K562 (cell line): ENCODE results near the gene OR11L1. TPM values are rescaled to one million over a fixed set of nuclear protein-coding genes. Genes with fewer than 3 reads are reported as not detected.

ENCODE experiments used
- ATAC-seq: fragments of 200-7000 bp; cut with Tn5 transposase; 3 replicates; pipeline ENCODE4 v1.9.1; 2020; ENCODE audit warnings: moderate library complexity
- BruUV-seq: library from RNA; stranded (reverse); fragments of 400-500 nt; replicated peaks from 2 replicates; lab custom pipeline; 2021; lab: Mats Ljungman, UMichigan
- CTCF ChIA-PET: fragments of 300-600 bp; formaldehyde crosslinking; extraction: SDS; loops from one replicate; lab custom pipeline; 2021; ENCODE audit warnings: low intra/inter-chr PET ratio; lab: Yijun Ruan, JAX
- POLR2A ChIA-PET: fragments of 300-600, 350-650 bp; sonication (Branson Sonifier 250); formaldehyde crosslinking; extraction: SDS; loops from one replicate; lab custom pipeline; 2021; ENCODE audit warnings: antibody characterized with exemption, inconsistent platforms; lab: Yijun Ruan, JAX
- DNase-seq, 4 experiments: peaks; one replicate each; pipeline versions ENCODE4 v3.0.0 to v3.0.0-alpha.2; 2011 to 2018; ENCODE audit warnings: low spot score in 3 of 4, mixed read lengths in 3 of 4; ENCODE audit errors: extremely low read depth in 1 of 4
- FAIRE-seq: peaks from 2 replicates; lab custom pipeline; 2011; peaks lifted over from hg19 to GRCh38; lab: Jason Lieb, UNC
- H2AFZ ChIP-seq: 2 replicates; pipeline ENCODE4 v1.6.0; 2011; ENCODE audit warnings: low read depth, low read length, control low read depth, inconsistent platforms
- H3K27ac ChIP-seq: fragments of 200-600 bp; 3 replicates; pipeline ENCODE4 v1.8.0; 2011; ENCODE audit warnings: low read depth, mild to moderate bottlenecking, control low read depth, inconsistent platforms, low read length, moderate library complexity, mixed read lengths; ENCODE audit errors: extremely low read depth
- H3K27me3 ChIP-seq, 2 experiments: fragments of 300-600 bp in 1 of 2; 2 replicates in 1 of 2; 3 replicates in 1 of 2; pipeline versions ENCODE4 v1.6.0 to v1.8.0; 2011; ENCODE audit warnings: inconsistent platforms in 2 of 2, low read length in 2 of 2, mild to moderate bottlenecking in 1 of 2, mixed read lengths in 1 of 2, moderate library complexity in 1 of 2; ENCODE audit not compliant: control insufficient read depth in 2 of 2, insufficient read depth in 2 of 2
- H3K36me3 ChIP-seq: fragments of 300-600 bp; 3 replicates; pipeline ENCODE4 v1.8.0; 2011; ENCODE audit warnings: mild to moderate bottlenecking, low read length, inconsistent platforms; ENCODE audit not compliant: control insufficient read depth, insufficient read depth
- H3K4me1 ChIP-seq, 2 experiments: fragments of 200-600 bp in 1 of 2; replicated peaks in 1 of 2; 2 replicates in 1 of 2; 3 replicates in 1 of 2; pipeline versions ENCODE4 v1.5.1 to v1.8.0; 2011; ENCODE audit warnings: inconsistent platforms in 2 of 2, low read length in 2 of 2, mild to moderate bottlenecking in 1 of 2, mixed read lengths in 1 of 2, moderate library complexity in 1 of 2; ENCODE audit not compliant: control insufficient read depth in 2 of 2, insufficient read depth in 2 of 2
- H3K4me2 ChIP-seq: 2 replicates; pipeline ENCODE4 v1.6.1; 2011; ENCODE audit warnings: low read length, control low read depth, inconsistent platforms, mixed read lengths; ENCODE audit not compliant: insufficient read depth
- H3K4me3 ChIP-seq: fragments of 200-600 bp; sonication (generic), shearing (Covaris generic); 2 replicates; pipeline ENCODE4 v1.5.1; 2016; ENCODE audit warnings: control low read depth, inconsistent platforms
- H3K79me2 ChIP-seq: fragments of 200-600 bp; 3 replicates; pipeline ENCODE4 v1.8.0; 2011; ENCODE audit warnings: low read length, inconsistent platforms; ENCODE audit not compliant: control insufficient read depth, insufficient read depth
- H3K9ac ChIP-seq, 2 experiments: 2 replicates each; pipeline versions ENCODE4 v1.6.0 to v1.6.1; 2011; ENCODE audit warnings: low read depth in 2 of 2, low read length in 2 of 2, control low read depth in 1 of 2, inconsistent platforms in 1 of 2, mild to moderate bottlenecking in 1 of 2, mixed read lengths in 1 of 2; ENCODE audit not compliant: insufficient read depth in 1 of 2
- H3K9me1 ChIP-seq: one replicate; pipeline ENCODE4 v1.6.0; 2011; ENCODE audit warnings: inconsistent platforms, mild to moderate bottlenecking, low read length, moderate library complexity; ENCODE audit not compliant: control insufficient read depth, insufficient read depth
- H3K9me3 ChIP-seq: replicated peaks from 2 replicates; pipeline ENCODE4 v1.5.1; 2011; ENCODE audit warnings: low read depth, low read length, inconsistent platforms; ENCODE audit not compliant: control insufficient read depth, insufficient read depth
- H4K20me1 ChIP-seq: replicated peaks from 2 replicates; pipeline ENCODE4 v1.6.1; 2011; ENCODE audit warnings: low read length, inconsistent platforms, mixed read lengths; ENCODE audit not compliant: control insufficient read depth, insufficient read depth
- DNMT1 ChIP-seq: fragments of 450-650 bp; IDR thresholded peaks from 2 replicates; pipeline ENCODE4 v1.6.1; 2016; ENCODE audit warnings: antibody characterized with exemption, mild to moderate bottlenecking
- HNRNPH1 ChIP-seq: fragments of 200-400 bp; formaldehyde crosslinking; optimal IDR thresholded peaks from 2 replicates; pipeline ENCODE3; 2017; ENCODE audit warnings: low read depth, mild to moderate bottlenecking, low read length, moderate library complexity
- HNRNPL ChIP-seq: fragments of 200-400 bp; formaldehyde crosslinking; IDR thresholded peaks from 2 replicates; pipeline ENCODE4 v1.6.1; 2017; ENCODE audit warnings: low read depth, mild to moderate bottlenecking, low read length
- KAT7 ChIP-seq: sonication (generic); formaldehyde crosslinking; IDR thresholded peaks from 2 replicates; pipeline ENCODE4 v1.8.0; 2022; ENCODE audit warnings: missing genetic modification reagents, mild to moderate bottlenecking, borderline replicate concordance
- RB1 ChIP-seq: fragments of 450-650 bp; IDR thresholded peaks from 2 replicates; pipeline ENCODE4 v1.6.1; 2017; ENCODE audit warnings: low read depth, mild to moderate bottlenecking
- SMARCC2 ChIP-seq: fragments of 450-650 bp; IDR thresholded peaks from 2 replicates; pipeline ENCODE4 v1.6.1; 2017; ENCODE audit warnings: antibody characterized with exemption, moderate library complexity, mild to moderate bottlenecking, low read depth
- ZNF511 ChIP-seq: sonication (generic); formaldehyde crosslinking; IDR thresholded peaks from 2 replicates; pipeline ENCODE4 v1.8.0; 2022; ENCODE audit warnings: mild to moderate bottlenecking, missing genetic modification reagents
- WGBS: fragments of 100-300 bp; shearing (Covaris generic); methylation state at CpG from one replicate; pipeline ENCODE4 v1.1.6; 2016; ENCODE audit warnings: low coverage, mixed read lengths; ENCODE audit not compliant: insufficient coverage; ENCODE audit errors: missing lambda C conversion rate; 5-methylcytosine and 5-hydroxymethylcytosine counted together
- in situ Hi-C: fragments of 300-500 bp; cut with MboI; formaldehyde crosslinking; loops from 4 replicates; pipeline ENCODE4 v1.15.0; 2018; ENCODE audit warnings: inconsistent platforms, mixed read lengths
- intact Hi-C: fragments of 100-400 bp; cut with micrococcal nuclease; formaldehyde crosslinking; loops from 2 replicates; pipeline ENCODE4 v1.14.2; 2022
- polyA plus RNA-seq, 8 experiments: library from polyadenylated mRNA; depleted of rRNA in 4 of 8; stranded (reverse) in 5 of 8; unstranded in 3 of 8; fragments of >200 nt; fragmentation: Nextera tagmentation in 2 of 8; fragmentation: Illumina TruSeq in 1 of 8; extraction: Ambion mirVana in 2 of 8; extraction: Trizol in 1 of 8; gene quantifications; 2 replicates each; pipeline versions ENCODE4 v1.2.1 to v1.2.3, GENCODE V29; 2011 to 2014; ENCODE audit warnings: inconsistent platforms in 1 of 8, missing spikeins in 1 of 8
- total RNA-seq, 7 experiments: library from RNA; depleted of rRNA in 6 of 7; stranded (reverse); fragments of >200 nt in 6 of 7; fragmentation: Illumina TruSeq in 2 of 7; extraction: Trizol in 2 of 7; gene quantifications; 2 replicates each; pipeline versions ENCODE4 v1.2.1 to v1.2.3, GENCODE V29; 2011 to 2021; ENCODE audit warnings: low replicate concordance in 1 of 7
- TF ChIP-seq, protein P1 (sequence below): sonication (generic); formaldehyde crosslinking; IDR thresholded peaks from 2 replicates; pipeline ENCODE4 v1.9.0; 2022; ENCODE audit warnings: mild to moderate bottlenecking, missing genetic modification reagents
- TF ChIP-seq, protein P2 (sequence below): IDR thresholded peaks from 2 replicates; pipeline ENCODE4 v1.6.1; 2011; ENCODE audit warnings: borderline replicate concordance, low read depth, mild to moderate bottlenecking, moderate library complexity, low read length; ENCODE audit not compliant: insufficient read depth, poor library complexity, severe bottlenecking

The OR11L1 gene
- total and polyA plus RNA-seq, 9 of the 15 experiments (the other 6 are each of a cell fraction or from before 2014, with no cell fraction given), result not detected

DNA sequence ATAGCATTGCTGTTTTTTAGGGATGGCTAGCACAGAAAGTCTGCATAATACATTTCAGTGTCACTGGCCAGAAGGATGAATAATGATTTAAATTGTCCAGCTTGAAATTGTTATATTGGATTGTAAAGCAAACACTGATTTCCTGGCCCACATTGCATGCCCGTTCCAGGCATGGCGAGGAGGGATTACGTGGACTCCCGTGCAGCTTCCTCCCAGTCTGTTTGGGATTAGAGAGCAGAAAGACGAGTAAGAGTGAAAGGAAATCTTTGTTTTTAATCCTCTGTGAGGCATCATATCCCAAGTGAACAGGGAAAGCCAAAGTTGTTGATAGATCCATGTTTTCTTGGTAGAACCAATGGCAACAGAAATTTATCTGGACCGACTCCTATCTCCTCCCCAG is 23.7 kb upstream of the OR11L1 start:
- no peak overlapping the region for H3K27ac ChIP-seq
- intact Hi-C loops (no loop called here), in situ Hi-C loops (no loop called here)
- H3K9me1 ChIP-seq, result no peaks in the 10 kb centered on the region
- H3K36me3 ChIP-seq, result peaks cover 78% of the 10 kb centered on the region
- ChIA-PET CTCF (no interaction called here), POLR2A (no interaction called here)
- FAIRE-seq (no peak), DNase-seq (no peak), ATAC-seq (no peak)
- peaks cover 4% of the 10 kb centered on the region; the same call in 1 of the 3 replicates for H3K79me2 ChIP-seq
- 83% methylated on average over 6 of the region's 6 CpGs for WGBS
- no peak overlapping the region for H3K4me2 ChIP-seq
- no peak overlapping the region for H2AFZ ChIP-seq
- BruUV-seq, result no TSS peak
- H3K9me3 ChIP-seq, result no peaks in the 10 kb centered on the region; the same call in 1 of the 2 replicates
- no peaks in the 10 kb centered on the region for H4K20me1 ChIP-seq
- H3K4me1 ChIP-seq, result no peaks in the 10 kb centered on the region
- H3K9ac ChIP-seq, result no peak overlapping the region
- no peaks in the 10 kb centered on the region for H3K27me3 ChIP-seq
- no peak overlapping the region for H3K4me3 ChIP-seq
- TF ChIP-seq HNRNPH1, result no peak
- TF ChIP-seq HNRNPL, result no peak
- TF ChIP-seq, protein P1, sequence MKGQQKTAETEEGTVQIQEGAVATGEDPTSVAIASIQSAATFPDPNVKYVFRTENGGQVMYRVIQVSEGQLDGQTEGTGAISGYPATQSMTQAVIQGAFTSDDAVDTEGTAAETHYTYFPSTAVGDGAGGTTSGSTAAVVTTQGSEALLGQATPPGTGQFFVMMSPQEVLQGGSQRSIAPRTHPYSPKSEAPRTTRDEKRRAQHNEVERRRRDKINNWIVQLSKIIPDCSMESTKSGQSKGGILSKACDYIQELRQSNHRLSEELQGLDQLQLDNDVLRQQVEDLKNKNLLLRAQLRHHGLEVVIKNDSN (CRISPR knock-in tag), result no peak
- no peak for TF ChIP-seq SMARCC2
- no peak for TF ChIP-seq RB1
- TF ChIP-seq, protein P2, sequence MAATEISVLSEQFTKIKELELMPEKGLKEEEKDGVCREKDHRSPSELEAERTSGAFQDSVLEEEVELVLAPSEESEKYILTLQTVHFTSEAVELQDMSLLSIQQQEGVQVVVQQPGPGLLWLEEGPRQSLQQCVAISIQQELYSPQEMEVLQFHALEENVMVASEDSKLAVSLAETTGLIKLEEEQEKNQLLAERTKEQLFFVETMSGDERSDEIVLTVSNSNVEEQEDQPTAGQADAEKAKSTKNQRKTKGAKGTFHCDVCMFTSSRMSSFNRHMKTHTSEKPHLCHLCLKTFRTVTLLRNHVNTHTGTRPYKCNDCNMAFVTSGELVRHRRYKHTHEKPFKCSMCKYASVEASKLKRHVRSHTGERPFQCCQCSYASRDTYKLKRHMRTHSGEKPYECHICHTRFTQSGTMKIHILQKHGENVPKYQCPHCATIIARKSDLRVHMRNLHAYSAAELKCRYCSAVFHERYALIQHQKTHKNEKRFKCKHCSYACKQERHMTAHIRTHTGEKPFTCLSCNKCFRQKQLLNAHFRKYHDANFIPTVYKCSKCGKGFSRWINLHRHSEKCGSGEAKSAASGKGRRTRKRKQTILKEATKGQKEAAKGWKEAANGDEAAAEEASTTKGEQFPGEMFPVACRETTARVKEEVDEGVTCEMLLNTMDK, result no peak
- TF ChIP-seq KAT7 (CRISPR knock-in tag), result no peak
- no peak for TF ChIP-seq DNMT1
- TF ChIP-seq ZNF511 (CRISPR knock-in tag), result no peak
